ENCODE data around the gene SYNC. TPM values are rescaled to one million over a fixed set of nuclear protein-coding genes. Genes with fewer than 3 reads are reported as not detected.
A peak's percentile ranks its signal among the peaks of the same experiment; 100 is the strongest.

SYNC gene
- total and polyA plus RNA-seq, 2 of the 8 experiments (the other 6 are each of a cell fraction or from before 2014, with no cell fraction given), result 0.06 to 0.17 TPM

DNA sequence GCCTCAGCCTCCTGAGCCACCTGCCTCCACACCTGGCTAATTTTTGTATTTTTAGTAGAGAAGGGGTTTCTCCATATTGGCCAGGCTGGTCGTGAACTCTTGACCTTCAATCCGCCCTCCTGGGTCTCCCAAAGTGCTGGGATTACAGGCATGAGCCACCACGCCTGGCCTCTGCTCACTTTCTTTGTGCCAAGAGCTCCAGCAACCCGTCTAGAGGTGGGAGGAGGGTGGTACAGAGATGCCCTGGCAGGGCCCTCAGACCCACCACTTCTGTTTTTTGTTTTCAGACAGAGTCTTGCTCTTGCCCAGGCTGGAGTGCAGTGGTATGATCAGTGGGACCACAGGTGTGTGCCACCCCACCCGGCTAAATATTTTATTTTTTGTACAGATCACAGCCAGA, 6.9 kb upstream of the SYNC start:
- no peak overlapping the region for H4K8ac ChIP-seq (ENCODE audit: extremely low read depth, insufficient read depth, low read length)
- H2BK12ac ChIP-seq (ENCODE audit: low read depth, low read length), result no peak overlapping the region
- peaks cover 0 to 2% (median 0%) of the 10 kb centered on the region in 4 experiments; a peak in 1 of 7 replicates for H3K4me1 ChIP-seq (replicated peaks in 1 of 4; ENCODE audit: control insufficient read depth in 3 of 4, insufficient read depth in 4 of 4, low read length in 3 of 4)
- H3K27ac ChIP-seq (ENCODE audit: low read depth, low read length), result no peak overlapping the region
- no peak overlapping the region for H3K4me2 ChIP-seq (ENCODE audit: insufficient read depth in 1 of 2, low read depth in 2 of 2, low read length in 2 of 2)
- H2BK120ac ChIP-seq (replicated peaks; ENCODE audit: low read depth, low read length), result no peak overlapping the region
- no peak overlapping the region for H4K5ac ChIP-seq (ENCODE audit: insufficient read length, low read depth, low read length)
- H2BK5ac ChIP-seq (ENCODE audit: low read depth, low read length), result no peak overlapping the region
- H3K79me1 ChIP-seq (ENCODE audit: low read depth, low read length), result no peaks in the 10 kb centered on the region
- no peak for DNase-seq (ENCODE audit: low read depth in 1 of 2, low spot score in 2 of 2)
- H4K20me1 ChIP-seq (replicated peaks in 1 of 2; ENCODE audit: control insufficient read depth in 1 of 2, insufficient read depth in 2 of 2, low read length in 2 of 2), result no peaks in the 10 kb centered on the region
- H3K9me3 ChIP-seq (ENCODE audit: insufficient read depth in 2 of 2, low read depth in 1 of 2, low read length in 1 of 2), result no peaks in the 10 kb centered on the region
- CTCF ChIA-PET (ENCODE audit: partially characterized antibody), result interaction anchor here (0.7 to 10.5 kb wide), 9 partner anchors 11 to 191 kb away, joined by 3 to 329 read pairs (median 4); no protein-coding TSS in a partner anchor
- no peaks in the 10 kb centered on the region for H3K36me3 ChIP-seq (ENCODE audit: control insufficient read depth in 2 of 4, insufficient read depth in 4 of 4, low read length in 3 of 4)
- H3K23ac ChIP-seq (ENCODE audit: insufficient read length), result no peak overlapping the region
- H3K56ac ChIP-seq (replicated peaks; ENCODE audit: insufficient read length, low read depth, low read length), result no peak overlapping the region
- no peak overlapping the region for H4K91ac ChIP-seq (replicated peaks; ENCODE audit: insufficient read length, low read length)
- no peak overlapping the region for H3K18ac ChIP-seq (ENCODE audit: extremely low read depth, low read length)
- no peak overlapping the region for H3K9ac ChIP-seq (replicated peaks in 1 of 4; ENCODE audit: extremely low read depth in 1 of 4, low read depth in 3 of 4, low read length in 3 of 4)
- POLR2A ChIA-PET (ENCODE audit: partially characterized antibody), result interaction anchor here (0.8 to 1.6 kb wide), 5 partner anchors 14 to 64 kb away, joined by 3 to 9 read pairs (median 4); partner anchors contain the start of gene RBBP4
- no peaks in the 10 kb centered on the region for H3K23me2 ChIP-seq (ENCODE audit: low read depth, low read length)
- no peak overlapping the region for H2BK20ac ChIP-seq (ENCODE audit: low read length)
- no peak overlapping the region for H2AFZ ChIP-seq (ENCODE audit: low read length)
- H2AK5ac ChIP-seq (ENCODE audit: low read depth, low read length), result no peak overlapping the region
- no peak overlapping the region for H2BK15ac ChIP-seq (ENCODE audit: low read length)
- FAIRE-seq, result no peak
- 74% methylated on average over 5 of the region's 5 CpGs; no CpG with 5 or more reads in 1 of the 2 experiments for WGBS, 2 experiments (ENCODE audit: extremely low coverage in 1 of 2, insufficient coverage in 1 of 2, insufficient read length in 1 of 2, insufficient replicate concordance in 2 of 2, low coverage in 1 of 2, low lambda C conversion rate in 2 of 2, missing lambda C conversion rate in 1 of 2)
- H3K79me2 ChIP-seq (ENCODE audit: control insufficient read depth in 1 of 2, insufficient read depth in 2 of 2, low read length in 2 of 2), result no peaks in the 10 kb centered on the region
- no peak overlapping the region for H3K4me3 ChIP-seq (ENCODE audit: extremely low read depth in 1 of 4, insufficient read depth in 2 of 4, low read depth in 3 of 4, low read length in 4 of 4)
- H3K4ac ChIP-seq (replicated peaks; ENCODE audit: insufficient read length, low read depth, low read length), result no peak overlapping the region
- no peak overlapping the region for H3K14ac ChIP-seq (ENCODE audit: insufficient read length)
- peaks cover 0 to 3% (median under 1%) of the 10 kb centered on the region in 4 experiments; a peak in 3 of 7 replicates for H3K27me3 ChIP-seq (replicated peaks in 1 of 4; ENCODE audit: control insufficient read depth in 3 of 4, extremely low read depth in 1 of 4, insufficient read depth in 3 of 4, low read length in 3 of 4)
- TF ChIP-seq POLR2AphosphoS5 (IDR thresholded peaks at IDR 0.05; ENCODE audit: low read depth, low read length), result no peak
- TF ChIP-seq POU5F1 (IDR thresholded peaks at IDR 0.05; ENCODE audit: low read depth, low read length), result no peak
- TF ChIP-seq CBX8 (IDR thresholded peaks at IDR 0.05; ENCODE audit: borderline replicate concordance, low read depth, low read length), result no peak
- TF ChIP-seq ZNF274 (IDR thresholded peaks at IDR 0.05; ENCODE audit: borderline replicate concordance, extremely low read depth, low read length), result no peak
- TF ChIP-seq SIRT6 (IDR thresholded peaks at IDR 0.05; ENCODE audit: low read length), result no peak
- TF ChIP-seq YY1 (IDR thresholded peaks at IDR 0.05; ENCODE audit: low read depth, low read length), result no peak
- TF ChIP-seq FOSL1 (IDR thresholded peaks at IDR 0.05; ENCODE audit: insufficient read depth, low read depth, low read length), result no peak
- TF ChIP-seq TEAD4 (IDR thresholded peaks at IDR 0.05; ENCODE audit: low read depth, low read length), result no peak
- peak in 1 of 2 experiments; percentile 28; a peak in 1 of 4 replicates for TF ChIP-seq RAD21 (IDR thresholded peaks at IDR 0.05 in 1 of 2, conservative IDR thresholded peaks at IDR 0.05 in 1 of 2; ENCODE audit: low read depth in 2 of 2, low read length in 2 of 2)
- no peak for TF ChIP-seq GABPA (IDR thresholded peaks at IDR 0.05; ENCODE audit: borderline replicate concordance, insufficient read depth, low read length)
- TF ChIP-seq RBBP5 (IDR thresholded peaks at IDR 0.05; ENCODE audit: borderline replicate concordance, low read depth, low read length), result no peak
- no peak for TF ChIP-seq HDAC2 (IDR thresholded peaks at IDR 0.05; ENCODE audit: borderline replicate concordance in 1 of 2, low read depth in 2 of 2, low read length in 2 of 2)
- no peak for TF ChIP-seq RFX5 (IDR thresholded peaks at IDR 0.05; ENCODE audit: borderline replicate concordance, low read depth, low read length)
